HG03342 (cell line): ENCODE measurements around the gene HPS1.
"Not testable (repeated sequence)": the region's sequence is repeated elsewhere in the genome, so short reads cannot be mapped to it uniquely, and the experiment has no call there.

ENCODE experiments used
- ATAC-seq: cut with Tn5 transposase; IDR thresholded peaks from one replicate; pipeline ENCODE4 v1.9.1; 2021; ENCODE audit warnings: mild to moderate bottlenecking, moderate library complexity; ENCODE audit not compliant: unreplicated experiment

Gene HPS1

GRCh38 chr10:98396096-98397063 lies 50.4 kb downstream of the HPS1 start:
- no peak for ATAC-seq

- ATAC-seq = no peak
These were observed 51.8 kb downstream of the HPS1 start for GRCh38 chr10:98394851-98395440.

- ATAC-seq = no peak
These were observed 55.1 kb downstream of the HPS1 start for GRCh38 chr10:98391578-98391991.

GRCh38 chr10:98391065-98391464 lies 55.7 kb downstream of the HPS1 start:
- ATAC-seq = no peak

- ATAC-seq = no peak
These were observed 56.3 kb downstream of the HPS1 start for GRCh38 chr10:98390406-98390805.

GRCh38 chr10:98389398-98389797 lies 57.3 kb downstream of the HPS1 start:
- ATAC-seq = no peak

GRCh38 chr10:98388101-98388655 lies 58.6 kb downstream of the HPS1 start:
- ATAC-seq = no peak

- no peak for ATAC-seq
These were observed 62.1 kb downstream of the HPS1 start for GRCh38 chr10:98384531-98385133.

GRCh38 chr10:98383869-98384268 lies 62.9 kb downstream of the HPS1 start:
- no peak for ATAC-seq

- ATAC-seq = not testable (repeated sequence)
These were observed 63.5 kb downstream of the HPS1 start for GRCh38 chr10:98383134-98383667.

GRCh38 chr10:98382691-98383101 lies 64.0 kb downstream of the HPS1 start:
- no peak for ATAC-seq

GRCh38 chr10:98380493-98381339 lies 66.0 kb downstream of the HPS1 start:
- no peak for ATAC-seq

- no peak for ATAC-seq
These were observed 68.0 kb downstream of the HPS1 start for GRCh38 chr10:98378722-98379121.

GRCh38 chr10:98377536-98377935 lies 69.2 kb downstream of the HPS1 start:
- ATAC-seq = no peak

- ATAC-seq = no peak
These were observed 69.7 kb downstream of the HPS1 start for GRCh38 chr10:98377001-98377400.

GRCh38 chr10:98376485-98376884 lies 70.2 kb downstream of the HPS1 start:
- ATAC-seq = no peak

GRCh38 chr10:98374217-98374985 lies 72.3 kb downstream of the HPS1 start:
- ATAC-seq = no peak

- no peak for ATAC-seq
These were observed 73.3 kb downstream of the HPS1 start for GRCh38 chr10:98373260-98374040.
